Stimulated activated CD4-positive, alpha-beta T cell treated with anti-CD3 and anti-CD28 coated beads, Interleukin-4, amount 100 ng/mL, for 48 hours (primary cell): ENCODE results near the gene TSSK3.
"Not testable (repeated sequence)": the region's sequence is repeated elsewhere in the genome, so short reads cannot be mapped to it uniquely, and the experiment has no call there.

Source experiments
- DNase-seq, 2 donors: peaks; one replicate each; pipeline ENCODE4 v3.0.0-alpha.2; 2020; ENCODE audit warnings: low read depth in 2 of 2

The TSSK3 gene

GRCh38 chr1:32361674-32362473 is 465 bp upstream of the TSSK3 start:
- no peak for DNase-seq

GRCh38 chr1:32363713-32364112 is 1.4 kb downstream of the TSSK3 start:
- DNase-seq, result no peak

DNA sequence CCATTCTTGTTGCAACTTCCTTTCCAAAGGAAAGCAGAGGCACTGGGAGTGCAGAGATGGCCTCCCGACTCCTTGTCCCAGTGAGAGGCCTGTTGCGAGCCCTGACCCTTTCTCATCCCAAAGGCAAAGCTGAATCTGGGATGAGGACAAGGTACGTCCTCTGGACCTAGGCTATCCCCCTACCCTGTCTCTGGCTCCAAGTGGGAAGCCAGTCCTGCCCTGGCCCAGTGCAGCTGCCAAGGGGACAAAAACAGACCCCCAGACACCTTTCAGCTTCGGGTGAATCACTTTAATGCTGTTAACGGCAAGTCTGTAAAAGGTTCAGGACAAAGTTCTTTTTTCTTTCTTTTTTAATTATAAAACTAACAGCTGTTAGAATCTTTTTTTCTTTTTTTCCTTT is 2.5 kb downstream of the TSSK3 start:
- no peak for DNase-seq

DNA sequence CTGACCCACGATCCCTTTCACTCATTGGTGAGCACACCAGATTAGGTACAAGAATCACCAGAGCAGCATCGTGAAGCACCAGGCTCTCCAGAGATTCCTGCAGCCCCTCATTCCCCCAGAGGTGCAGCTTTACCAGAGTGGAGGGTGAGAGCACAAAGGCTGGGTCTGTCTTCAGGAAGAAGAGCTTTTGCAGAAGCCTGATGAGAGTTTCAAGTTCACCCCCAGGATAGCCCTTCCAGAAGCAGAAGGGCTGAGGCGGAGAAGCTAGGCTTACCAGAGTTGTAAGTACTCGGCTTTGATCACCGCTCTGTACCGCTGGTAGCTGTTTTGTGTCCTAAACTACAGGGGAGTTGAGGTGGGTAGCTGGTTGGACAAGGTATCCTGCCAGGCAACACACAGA is 3.1 kb downstream of the TSSK3 start:
- DNase-seq, result no peak

- no peak for DNase-seq
These were observed 5.7 kb downstream of the TSSK3 start for GRCh38 chr1:32367912-32368635.

- no peak for DNase-seq
These were observed 9.9 kb downstream of the TSSK3 start for GRCh38 chr1:32372149-32372756.

- no peak for DNase-seq
These were observed 11.8 kb downstream of the TSSK3 start for GRCh38 chr1:32373996-32374592.

DNA sequence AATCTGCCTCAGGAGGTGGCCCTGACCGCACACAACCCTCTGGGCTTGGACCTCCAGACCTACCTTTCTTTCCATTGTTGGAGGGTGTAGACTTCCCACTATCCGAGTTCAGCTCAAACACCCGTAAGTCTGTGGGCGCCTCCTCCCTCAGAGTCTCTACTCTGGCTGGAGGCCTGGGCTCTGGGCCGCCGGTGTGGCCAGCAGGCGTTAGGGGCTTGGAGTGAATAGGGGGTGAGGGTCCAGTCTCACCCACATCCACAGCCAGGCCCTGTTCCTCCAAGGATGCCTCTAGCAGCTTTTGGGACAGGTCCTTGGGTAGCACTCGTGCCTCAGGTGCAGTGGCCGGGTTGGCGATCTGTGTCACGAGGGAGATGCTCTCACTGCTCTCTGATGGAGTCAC is 13.9 kb downstream of the TSSK3 start:
- DNase-seq, result no peak

GRCh38 chr1:32377541-32378220 is 15.3 kb downstream of the TSSK3 start:
- no peak for DNase-seq

DNA sequence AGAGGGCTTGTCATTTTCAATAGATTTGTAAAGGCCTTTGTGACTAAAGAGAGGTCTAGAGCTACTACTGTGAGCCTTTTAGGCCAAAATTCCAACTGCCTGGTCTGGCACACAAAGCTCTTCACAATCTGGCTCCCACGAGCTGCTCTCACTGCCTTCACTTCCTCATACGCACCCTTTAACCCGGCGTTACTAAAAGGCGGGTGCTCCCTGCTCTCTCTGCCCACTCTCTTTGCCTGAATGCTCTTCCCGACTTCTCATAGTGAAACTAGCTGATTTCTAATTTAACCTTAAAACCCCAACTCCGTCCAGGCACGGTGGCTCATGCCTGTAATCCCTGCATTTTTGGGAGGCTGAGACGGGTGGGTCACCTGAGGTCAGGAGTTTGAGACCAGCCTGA is 17.7 kb downstream of the TSSK3 start:
- no peak for DNase-seq

GRCh38 chr1:32386676-32387392 is 24.5 kb downstream of the TSSK3 start:
- no peak for DNase-seq

GRCh38 chr1:32388641-32389040 is 26.3 kb downstream of the TSSK3 start:
- DNase-seq, result no peak

- no peak for DNase-seq
These were observed 28.8 kb downstream of the TSSK3 start for GRCh38 chr1:32390904-32391870.

DNA sequence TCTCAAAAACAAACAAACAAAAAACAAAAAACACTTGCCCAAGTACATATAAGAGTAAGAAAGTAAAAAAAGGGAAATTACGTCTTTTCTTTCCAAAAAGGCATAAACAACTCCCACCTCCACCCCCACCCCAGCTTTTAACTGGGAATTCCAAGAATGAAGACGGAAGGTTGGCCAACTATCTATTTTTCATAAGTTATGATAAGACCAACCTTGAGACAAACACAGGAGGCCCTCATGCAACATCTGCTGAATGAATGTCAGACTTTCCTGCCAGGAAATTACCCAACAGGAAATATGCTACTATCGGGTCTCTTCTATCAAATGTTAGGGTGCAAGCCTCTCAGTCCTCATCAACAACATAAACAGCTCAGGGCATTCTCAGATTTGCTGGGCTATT is 30.0 kb downstream of the TSSK3 start:
- no peak for DNase-seq

- DNase-seq, result no peak
These were observed 30.8 kb downstream of the TSSK3 start for GRCh38 chr1:32393136-32393535.

DNA sequence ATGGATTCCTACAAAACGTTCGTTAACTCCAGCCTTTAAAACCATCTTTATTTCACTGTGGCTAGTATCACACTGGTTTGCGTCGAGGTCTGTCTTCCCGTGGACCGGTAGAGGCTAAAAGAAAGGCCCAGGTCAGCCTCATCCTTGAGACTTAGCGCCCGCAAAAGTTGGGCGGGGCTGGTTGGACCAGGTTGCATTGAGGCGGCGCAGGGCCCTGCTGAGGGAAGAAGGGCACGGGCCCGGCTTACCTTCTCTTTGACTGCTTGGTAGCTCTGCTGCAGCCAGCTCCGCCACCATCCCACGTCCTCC is 31.4 kb downstream of the TSSK3 start:
- DNase-seq, result peak in 1 of 2 donors; percentile 23

GRCh38 chr1:32394141-32394889 is 32.0 kb downstream of the TSSK3 start, which contains the start of gene BSDC1:
Gene BSDC1 (minus strand): TSS chr1:32394441. CDS start chr1:32394414, 27 bp downstream.
- peak; percentile 98 for DNase-seq

DNA sequence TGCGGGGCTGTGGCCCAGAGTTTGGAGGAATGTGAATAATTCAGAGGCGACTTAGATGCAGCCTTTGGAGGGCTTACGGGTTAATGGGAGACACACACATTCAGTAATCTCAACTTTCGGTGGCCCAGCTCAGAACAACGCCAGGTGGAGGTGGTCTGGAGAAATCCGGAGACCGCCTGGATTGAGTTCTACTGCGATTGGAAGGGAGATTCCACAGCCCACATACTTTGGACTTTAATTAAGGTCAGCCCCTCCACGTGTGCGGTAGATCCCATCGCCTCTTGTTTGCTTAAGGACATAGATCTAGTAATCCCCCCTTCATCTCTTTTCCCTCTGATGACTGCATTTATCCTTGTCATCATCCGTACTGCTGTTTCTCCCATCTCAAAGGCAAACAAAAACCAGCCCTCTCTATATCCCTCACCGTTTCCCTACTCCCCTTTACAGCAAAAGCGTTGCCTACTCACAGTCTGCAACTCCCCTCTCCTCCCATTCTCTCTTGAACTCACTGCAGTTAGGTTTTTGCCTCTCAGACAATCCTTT is 32.6 kb downstream of the TSSK3 start:
- DNase-seq, result no peak

GRCh38 chr1:32396524-32396923 is 34.2 kb downstream of the TSSK3 start:
- not testable (repeated sequence) for DNase-seq
